Esophagus squamous epithelium (tissue), 5 donors: ENCODE data around the gene RCSD1. TPM values are rescaled to one million over a fixed set of nuclear protein-coding genes. Genes with fewer than 3 reads are reported as not detected.

Experiments used
- DNase-seq: peaks from one replicate; lab custom pipeline; 2025; lab: John Stamatoyannopoulos, UW
- H3K27ac ChIP-seq, 4 donors: fragments of 200-600 bp; sonication (generic); one replicate each; pipeline ENCODE4 v1.5.1; 2016 to 2019; ENCODE audit warnings: mild to moderate bottlenecking in 1 of 4
- H3K27me3 ChIP-seq, 4 donors: fragments of 200-600 bp; sonication (generic); 1 replicate in 3 of 4; 2 replicates in 1 of 4; pipeline versions ENCODE4 v1.5.1 to v1.6.0; 2017 to 2021; ENCODE audit warnings: antibody characterized with exemption in 1 of 4
- H3K36me3 ChIP-seq, 3 donors: fragments of 200-600 bp; sonication (generic); one replicate each; pipeline ENCODE4 v1.5.1; 2016 to 2019
- H3K4me1 ChIP-seq, 3 donors: fragments of 200-600 bp; sonication (generic); one replicate each; pipeline ENCODE4 v1.5.1; 2017 to 2019
- H3K4me3 ChIP-seq, 4 donors: fragments of 200-600 bp; sonication (generic); 1 replicate in 3 of 4; 2 replicates in 1 of 4; pipeline ENCODE4 v1.5.1; 2016 to 2019; ENCODE audit warnings: mild to moderate bottlenecking in 2 of 4, moderate library complexity in 1 of 4
- H3K9me3 ChIP-seq, 3 donors: fragments of 200-600 bp; sonication (generic); one replicate each; pipeline ENCODE4 v1.5.1; 2016 to 2019
- CTCF ChIP-seq, 6 experiments: fragments of 450-650 bp in 4 of 6; fragments of 200-600 bp in 2 of 6; sonication (generic) in 2 of 6; IDR thresholded peaks; one replicate each; pipeline ENCODE4 v1.5.1; 2016 to 2019; ENCODE audit warnings: antibody characterized with exemption in 6 of 6, mild to moderate bottlenecking in 4 of 6, moderate library complexity in 4 of 6
- POLR2A ChIP-seq, 4 donors: fragments of 450-650 bp; IDR thresholded peaks; one replicate each; pipeline ENCODE4 v1.6.1; 2017; ENCODE audit warnings: antibody characterized with exemption in 4 of 4, mild to moderate bottlenecking in 4 of 4, moderate library complexity in 3 of 4
- WGBS, 2 donors: methylation state at CpG; one replicate each; pipeline ENCODE4 v1.1.5; 2018; 5-methylcytosine and 5-hydroxymethylcytosine counted together
- intact Hi-C: fragments of 100-400 bp; cut with DNase I; formaldehyde crosslinking; loops from one replicate; pipeline ENCODE4 v1.15.0; 2022
- total RNA-seq, 4 donors: library from RNA; depleted of rRNA; stranded (reverse); fragments of >200 nt; gene quantifications; one replicate each; pipeline ENCODE4 v1.1.0, GENCODE V29; 2016
- donor health status: DM: yes; HTN: yes; CAD: no.

RCSD1 gene
- total RNA-seq, 4 donors from 2014 or later, result 1.2 to 17.7 (median 3.4) TPM

GRCh38 chr1:167746013-167746672 is 116.1 kb downstream of the RCSD1 start:
- TF ChIP-seq CTCF (IDR thresholded peaks at IDR 0.05) (no peak), POLR2A (IDR thresholded peaks at IDR 0.05) (no peak)
- intact Hi-C loops, result no loop called here
- 48 to 54% methylated on average over 5 of the region's 5 CpGs for WGBS, 2 donors
- no peak overlapping the region for H3K4me3 ChIP-seq
- H3K9me3 ChIP-seq, result no peaks in the 10 kb centered on the region
- H3K27ac ChIP-seq, result no peak overlapping the region
- H3K36me3 ChIP-seq, result no peaks in the 10 kb centered on the region
- peaks cover 0 to 60% (median 9%) of the 10 kb centered on the region in 3 donors for H3K4me1 ChIP-seq
- no peak for DNase-seq
- no peaks in the 10 kb centered on the region for H3K27me3 ChIP-seq

GRCh38 chr1:167746988-167747655 is 117.1 kb downstream of the RCSD1 start:
- Histone ChIP-seq H3K27ac (no peak overlapping the region), H3K27me3 (no peaks in the 10 kb centered on the region), H3K4me3 (no peak overlapping the region), H3K4me1 (peaks cover 0 to 61% (median 18%) of the 10 kb centered on the region in 3 donors), H3K36me3 (no peaks in the 10 kb centered on the region), H3K9me3 (no peaks in the 10 kb centered on the region)
- 70 to 87% methylated on average over 7 of the region's 7 CpGs for WGBS, 2 donors
- DNase-seq, result no peak
- TF ChIP-seq POLR2A (IDR thresholded peaks at IDR 0.05) (no peak), CTCF (IDR thresholded peaks at IDR 0.05) (no peak)
- intact Hi-C loops, result no loop called here

- Histone ChIP-seq H3K27ac (no peak overlapping the region), H3K27me3 (no peaks in the 10 kb centered on the region), H3K4me3 (no peak overlapping the region), H3K4me1 (peaks cover 0 to 67% (median 26%) of the 10 kb centered on the region in 3 donors), H3K9me3 (no peaks in the 10 kb centered on the region), H3K36me3 (no peaks in the 10 kb centered on the region)
- TF ChIP-seq CTCF (IDR thresholded peaks at IDR 0.05), result no peak
- no peak for TF ChIP-seq POLR2A (IDR thresholded peaks at IDR 0.05)
- intact Hi-C loops, result no loop called here
- 82 to 93% methylated on average over 1 of the region's 1 CpG for WGBS, 2 donors
- DNase-seq, result no peak
These were observed 118.0 kb downstream of the RCSD1 start for GRCh38 chr1:167747988-167748387.

- intact Hi-C loops, result no loop called here
- H3K4me3 ChIP-seq, result no peak overlapping the region
- TF ChIP-seq POLR2A (IDR thresholded peaks at IDR 0.05), result no peak
- no peak for TF ChIP-seq CTCF (IDR thresholded peaks at IDR 0.05)
- no peak overlapping the region for H3K27ac ChIP-seq
- no peaks in the 10 kb centered on the region for H3K36me3 ChIP-seq
- H3K27me3 ChIP-seq, result no peaks in the 10 kb centered on the region
- no peaks in the 10 kb centered on the region for H3K9me3 ChIP-seq
- H3K4me1 ChIP-seq, result peaks cover 0 to 76% (median 33%) of the 10 kb centered on the region in 3 donors
- no peak for DNase-seq
These were observed 118.9 kb downstream of the RCSD1 start for GRCh38 chr1:167748906-167749305.

- H3K4me1 ChIP-seq, result peaks cover 0 to 83% (median 35%) of the 10 kb centered on the region in 3 donors
- no peak for TF ChIP-seq POLR2A (IDR thresholded peaks at IDR 0.05)
- TF ChIP-seq CTCF (IDR thresholded peaks at IDR 0.05), result no peak
- no peak overlapping the region for H3K27ac ChIP-seq
- no peak for DNase-seq
- no peaks in the 10 kb centered on the region for H3K9me3 ChIP-seq
- 68 to 69% methylated on average over 2 of the region's 2 CpGs for WGBS, 2 donors
- H3K36me3 ChIP-seq, result no peaks in the 10 kb centered on the region
- H3K27me3 ChIP-seq, result no peaks in the 10 kb centered on the region
- intact Hi-C loops, result no loop called here
- no peak overlapping the region for H3K4me3 ChIP-seq
These were observed 119.7 kb downstream of the RCSD1 start for GRCh38 chr1:167749741-167750140.
